Peyer's patch (tissue), 4 donors: ENCODE results near the gene TTLL10. TPM values are rescaled to one million over a fixed set of nuclear protein-coding genes. Genes with fewer than 3 reads are reported as not detected.

Source experiments
- DNase-seq, 3 donors: peaks; one replicate each; pipeline ENCODE4 v3.0.0-alpha.2; 2017 to 2019
- H3K27ac ChIP-seq, 4 donors: fragments of 200-600 bp; sonication (generic); one replicate each; pipeline ENCODE4 v1.5.1; 2016 to 2019
- H3K27me3 ChIP-seq, 2 donors: fragments of 200-600 bp; sonication (generic); one replicate each; pipeline ENCODE4 v1.5.1; 2019
- H3K36me3 ChIP-seq, 3 donors: fragments of 200-600 bp; sonication (generic); one replicate each; pipeline ENCODE4 v1.5.1; 2016 to 2019
- H3K4me1 ChIP-seq, 4 donors: fragments of 200-600 bp; sonication (generic); one replicate each; pipeline ENCODE4 v1.5.1; 2016 to 2019
- H3K4me3 ChIP-seq, 4 donors: fragments of 200-600 bp; sonication (generic); 1 replicate in 3 of 4; 2 replicates in 1 of 4; pipeline ENCODE4 v1.5.1; 2016 to 2019; ENCODE audit warnings: mild to moderate bottlenecking in 1 of 4
- H3K9me3 ChIP-seq, 4 donors: fragments of 200-600 bp; sonication (generic); one replicate each; pipeline ENCODE4 v1.5.1; 2016 to 2019; ENCODE audit warnings: mild to moderate bottlenecking in 1 of 4
- POLR2A ChIP-seq, 2 donors: fragments of 450-650 bp; IDR thresholded peaks; one replicate each; pipeline ENCODE4 v1.5.1; 2017; ENCODE audit warnings: antibody characterized with exemption in 2 of 2, mild to moderate bottlenecking in 2 of 2, moderate library complexity in 2 of 2
- total RNA-seq, 4 donors: library from RNA; depleted of rRNA; stranded (reverse); fragments of >200 nt; gene quantifications; one replicate each; pipeline ENCODE4 v1.1.0, GENCODE V29; 2016
- TF ChIP-seq, protein P1 (sequence below), 6 experiments: fragments of 450-650 bp in 4 of 6; fragments of 200-600 bp in 2 of 6; sonication (generic) in 1 of 6; IDR thresholded peaks; one replicate each; pipeline ENCODE4 v1.5.1; 2017 to 2019; ENCODE audit warnings: antibody characterized with exemption in 6 of 6, mild to moderate bottlenecking in 3 of 6, moderate library complexity in 1 of 6

Gene TTLL10
- total RNA-seq, 4 donors from 2014 or later, result 1.6 to 3.6 (median 1.8) TPM; not detected in 1

GRCh38 chr1:1240348-1240732, 66.7 kb downstream of the TTLL10 start:
- Histone ChIP-seq H3K36me3 (no peaks in the 10 kb centered on the region), H3K9me3 (no peaks in the 10 kb centered on the region), H3K27me3 (peaks cover 0 to 15% of the 10 kb centered on the region in 2 donors), H3K27ac (no peak overlapping the region), H3K4me1 (peaks cover 0 to 22% (median 4%) of the 10 kb centered on the region in 4 donors), H3K4me3 (no peak overlapping the region)
- no peak for DNase-seq
- TF ChIP-seq, protein P1, sequence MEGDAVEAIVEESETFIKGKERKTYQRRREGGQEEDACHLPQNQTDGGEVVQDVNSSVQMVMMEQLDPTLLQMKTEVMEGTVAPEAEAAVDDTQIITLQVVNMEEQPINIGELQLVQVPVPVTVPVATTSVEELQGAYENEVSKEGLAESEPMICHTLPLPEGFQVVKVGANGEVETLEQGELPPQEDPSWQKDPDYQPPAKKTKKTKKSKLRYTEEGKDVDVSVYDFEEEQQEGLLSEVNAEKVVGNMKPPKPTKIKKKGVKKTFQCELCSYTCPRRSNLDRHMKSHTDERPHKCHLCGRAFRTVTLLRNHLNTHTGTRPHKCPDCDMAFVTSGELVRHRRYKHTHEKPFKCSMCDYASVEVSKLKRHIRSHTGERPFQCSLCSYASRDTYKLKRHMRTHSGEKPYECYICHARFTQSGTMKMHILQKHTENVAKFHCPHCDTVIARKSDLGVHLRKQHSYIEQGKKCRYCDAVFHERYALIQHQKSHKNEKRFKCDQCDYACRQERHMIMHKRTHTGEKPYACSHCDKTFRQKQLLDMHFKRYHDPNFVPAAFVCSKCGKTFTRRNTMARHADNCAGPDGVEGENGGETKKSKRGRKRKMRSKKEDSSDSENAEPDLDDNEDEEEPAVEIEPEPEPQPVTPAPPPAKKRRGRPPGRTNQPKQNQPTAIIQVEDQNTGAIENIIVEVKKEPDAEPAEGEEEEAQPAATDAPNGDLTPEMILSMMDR (IDR thresholded peaks at IDR 0.05), result no peak
- TF ChIP-seq POLR2A (IDR thresholded peaks at IDR 0.05), result no peak

DNA sequence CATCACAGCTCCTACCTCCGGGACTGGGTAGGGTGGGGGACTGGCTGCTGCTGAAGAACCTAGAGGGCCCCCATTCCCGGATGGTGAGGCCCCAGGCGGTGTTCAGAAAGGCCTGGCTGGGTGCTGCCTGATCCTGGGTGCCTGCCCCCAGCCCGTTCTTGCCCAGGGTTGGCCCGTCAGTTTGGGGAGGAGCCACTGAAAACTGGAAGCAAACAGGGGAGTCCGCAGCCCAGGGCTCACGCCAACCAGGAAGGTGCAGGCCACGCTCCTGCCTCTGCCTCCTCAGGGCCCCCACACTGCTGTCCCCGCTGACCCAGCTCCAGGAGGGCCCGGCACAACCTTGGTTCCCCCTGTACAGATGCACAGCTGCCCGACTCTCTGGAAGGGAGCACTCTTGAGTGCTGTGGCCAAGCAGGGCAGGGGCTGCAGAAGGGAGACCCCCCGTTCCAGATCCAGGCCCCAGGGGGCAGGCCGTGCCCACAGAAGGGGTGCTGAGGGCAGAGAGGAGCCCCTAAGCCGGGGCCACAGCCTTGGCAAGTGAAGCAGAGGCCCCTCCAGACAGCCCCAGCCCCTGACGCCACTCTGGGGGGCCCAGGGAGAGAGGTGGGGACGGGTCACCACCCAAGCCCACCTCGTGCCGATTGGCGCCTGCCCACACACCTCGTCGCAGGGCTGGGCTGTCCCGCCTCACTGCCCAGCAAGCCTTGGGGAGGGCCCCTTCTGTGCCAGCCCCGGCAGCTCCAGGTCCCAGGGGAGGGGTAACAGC, 67.3 kb downstream of the TTLL10 start:
- H3K36me3 ChIP-seq, result no peaks in the 10 kb centered on the region
- no peak for DNase-seq
- H3K4me3 ChIP-seq, result no peak overlapping the region
- H3K4me1 ChIP-seq, result peaks cover 0 to 22% (median 4%) of the 10 kb centered on the region in 4 donors
- no peaks in the 10 kb centered on the region for H3K9me3 ChIP-seq
- TF ChIP-seq, protein P1 (IDR thresholded peaks at IDR 0.05), result no peak
- no peak for TF ChIP-seq POLR2A (IDR thresholded peaks at IDR 0.05)
- peaks cover 0 to 22% of the 10 kb centered on the region in 2 donors for H3K27me3 ChIP-seq
- no peak overlapping the region for H3K27ac ChIP-seq

- no peak for TF ChIP-seq POLR2A (IDR thresholded peaks at IDR 0.05)
- TF ChIP-seq, protein P1 (IDR thresholded peaks at IDR 0.05), result no peak
- no peak for DNase-seq
- no peaks in the 10 kb centered on the region for H3K36me3 ChIP-seq
- peaks cover 0 to 28% of the 10 kb centered on the region in 2 donors for H3K27me3 ChIP-seq
- H3K4me1 ChIP-seq, result peaks cover 3 to 29% (median 5%) of the 10 kb centered on the region in 4 donors
- H3K4me3 ChIP-seq, result no peak overlapping the region
- H3K27ac ChIP-seq, result no peak overlapping the region
- no peaks in the 10 kb centered on the region for H3K9me3 ChIP-seq
These were observed 68.0 kb downstream of the TTLL10 start for GRCh38 chr1:1241588-1242219.

DNA sequence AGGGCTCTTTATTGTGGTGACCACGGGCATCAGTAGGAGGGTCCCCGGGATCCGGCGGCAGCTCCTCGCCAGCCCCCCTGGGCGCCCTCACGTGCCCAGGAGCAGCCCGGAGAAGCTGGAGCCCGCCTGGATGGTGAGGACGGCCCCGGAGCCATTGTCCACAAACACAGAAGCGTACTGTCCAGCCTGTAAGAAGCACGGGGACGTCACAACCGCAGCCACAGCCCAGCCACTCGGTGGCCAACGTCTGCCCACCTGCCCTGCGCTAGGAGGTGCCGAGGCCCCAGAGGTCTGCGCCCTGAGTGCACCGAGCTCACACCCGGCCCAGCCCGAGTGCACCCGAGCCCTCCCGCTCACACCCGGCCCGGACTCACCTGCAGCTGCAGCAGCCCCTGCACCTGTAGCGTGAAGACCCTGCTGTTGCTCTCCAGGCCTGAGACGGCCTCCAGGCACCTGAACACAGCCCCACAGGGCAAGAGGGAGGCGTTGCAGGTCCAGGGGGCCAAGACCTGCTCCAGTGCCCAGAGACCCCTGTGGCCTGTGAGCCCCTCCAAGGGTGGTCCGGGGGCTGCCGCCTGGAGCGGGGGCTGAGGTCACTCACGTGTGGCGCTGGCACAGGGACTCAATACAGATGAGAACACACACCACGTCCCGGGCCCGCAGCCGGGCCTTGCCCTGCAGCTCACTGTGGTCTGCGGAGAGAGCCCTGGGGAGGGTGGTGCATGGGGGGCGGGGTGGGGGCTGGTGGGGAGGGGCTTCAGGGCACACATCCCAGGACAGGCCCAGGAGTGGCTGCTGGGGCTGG, 69.0 kb downstream of the TTLL10 start:
- TF ChIP-seq, protein P1 (IDR thresholded peaks at IDR 0.05), result no peak
- no peak for TF ChIP-seq POLR2A (IDR thresholded peaks at IDR 0.05)
- peaks cover 3 to 22% (median 5%) of the 10 kb centered on the region in 4 donors for H3K4me1 ChIP-seq
- H3K4me3 ChIP-seq, result peak overlapping the region in 1 of 4 donors; percentile 52
- peaks cover 0 to 35% of the 10 kb centered on the region in 2 donors for H3K27me3 ChIP-seq
- no peak overlapping the region for H3K27ac ChIP-seq
- no peaks in the 10 kb centered on the region for H3K36me3 ChIP-seq
- no peak for DNase-seq
- no peaks in the 10 kb centered on the region for H3K9me3 ChIP-seq

DNA sequence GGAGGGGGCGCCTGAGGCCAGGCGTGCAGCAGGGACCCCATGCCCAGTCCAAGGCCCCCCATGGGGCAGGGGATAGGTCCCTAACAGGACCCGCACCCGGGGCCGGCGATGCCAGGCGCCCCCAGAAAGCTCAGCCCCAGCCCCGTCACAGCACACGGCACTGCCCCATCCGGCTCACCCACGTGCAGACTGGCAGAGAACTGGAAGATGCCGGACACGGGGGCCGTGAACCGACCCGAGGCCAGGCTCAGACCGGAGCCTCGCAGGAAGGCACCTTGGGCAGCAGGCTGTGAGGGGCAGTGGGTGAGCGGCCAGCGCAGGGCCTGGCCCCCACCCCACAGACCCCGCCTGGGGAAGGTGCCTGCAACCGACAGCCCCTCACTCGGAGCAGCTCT, 69.6 kb downstream of the TTLL10 start:
- no peak for TF ChIP-seq POLR2A (IDR thresholded peaks at IDR 0.05)
- TF ChIP-seq, protein P1 (IDR thresholded peaks at IDR 0.05), result no peak
- Histone ChIP-seq H3K9me3 (no peaks in the 10 kb centered on the region), H3K27me3 (peaks cover 0 to 35% of the 10 kb centered on the region in 2 donors), H3K4me1 (peaks cover 0 to 16% (median 3%) of the 10 kb centered on the region in 4 donors), H3K27ac (no peak overlapping the region), H3K36me3 (no peaks in the 10 kb centered on the region), H3K4me3 (peak overlapping the region in 3 of 4 donors; percentile 32 to 56 (median 52))
- DNase-seq, result no peak
